SK-MEL-5 (cell line): ENCODE results near the gene C16orf78. TPM values are rescaled to one million over a fixed set of nuclear protein-coding genes. Genes with fewer than 3 reads are reported as not detected.

Experiments
- DNase-seq: peaks from one replicate; pipeline ENCODE4 v3.0.0-alpha.2; 2016; ENCODE audit warnings: low read depth, low spot score
- in situ Hi-C: cut with HindIII; loops from 2 replicates; pipeline ENCODE4 v1.10.0; 2016; ENCODE audit warnings: low sequenced_read_pairs, high pct_unique_total_duplicates, low pct_unique_long_range_greater_than_20kb
- total RNA-seq: library from RNA; depleted of rRNA; stranded (reverse); fragments of >200 nt; shearing (Covaris generic); gene quantifications from 2 replicates; pipeline ENCODE4 v1.2.3, GENCODE V29; 2014

C16orf78 gene
- total RNA-seq, 1 experiment from 2014 or later = not detected

GRCh38 chr16:49411121-49411970 is 37.7 kb downstream of the C16orf78 start:
- no peak for DNase-seq
- in situ Hi-C loops = no loop called here

DNA sequence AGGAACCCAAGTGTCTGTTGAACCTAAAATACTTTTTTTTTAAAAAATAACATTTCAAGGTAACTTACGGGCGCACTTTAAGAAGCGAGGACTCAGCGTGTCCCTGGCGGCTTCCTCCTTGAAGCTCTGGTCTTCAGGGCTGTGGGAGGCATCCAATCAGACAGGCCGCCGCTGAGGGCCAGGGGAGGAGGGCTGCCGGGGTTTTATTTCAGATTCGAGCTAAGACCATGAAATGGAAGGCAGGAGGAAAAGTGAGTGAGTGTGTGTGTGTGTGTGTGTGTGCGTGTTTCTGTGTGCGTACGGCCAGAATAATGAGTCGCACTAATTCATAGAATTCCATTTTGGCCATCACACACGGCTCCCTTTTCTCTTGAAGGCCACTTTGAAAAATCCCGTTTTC is 41.1 kb downstream of the C16orf78 start:
- in situ Hi-C loops = no loop called here

DNA sequence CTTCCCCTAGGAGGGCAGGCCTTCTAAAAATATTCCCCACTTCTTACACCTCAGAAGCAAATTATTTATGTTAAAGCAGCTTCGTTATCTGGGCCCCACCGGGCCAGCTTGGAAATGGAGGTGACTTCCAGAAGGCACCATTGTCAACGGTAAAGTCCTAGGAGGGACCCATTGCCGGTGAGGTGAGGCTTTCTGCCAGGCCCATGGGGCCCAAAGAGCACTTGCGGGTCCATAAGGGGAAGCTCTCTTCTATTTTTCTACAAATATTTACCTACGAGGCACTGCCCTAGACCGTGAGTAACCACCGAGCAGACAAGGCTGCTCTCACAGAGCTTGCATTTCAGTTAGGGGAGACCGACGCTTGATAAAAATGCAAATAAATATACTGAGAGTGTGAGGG is 41.5 kb downstream of the C16orf78 start:
- in situ Hi-C loops = no loop called here
- DNase-seq = no peak

More for the DNA sequence above, 41.1 kb downstream of the C16orf78 start:
- DNase-seq = no peak

DNA sequence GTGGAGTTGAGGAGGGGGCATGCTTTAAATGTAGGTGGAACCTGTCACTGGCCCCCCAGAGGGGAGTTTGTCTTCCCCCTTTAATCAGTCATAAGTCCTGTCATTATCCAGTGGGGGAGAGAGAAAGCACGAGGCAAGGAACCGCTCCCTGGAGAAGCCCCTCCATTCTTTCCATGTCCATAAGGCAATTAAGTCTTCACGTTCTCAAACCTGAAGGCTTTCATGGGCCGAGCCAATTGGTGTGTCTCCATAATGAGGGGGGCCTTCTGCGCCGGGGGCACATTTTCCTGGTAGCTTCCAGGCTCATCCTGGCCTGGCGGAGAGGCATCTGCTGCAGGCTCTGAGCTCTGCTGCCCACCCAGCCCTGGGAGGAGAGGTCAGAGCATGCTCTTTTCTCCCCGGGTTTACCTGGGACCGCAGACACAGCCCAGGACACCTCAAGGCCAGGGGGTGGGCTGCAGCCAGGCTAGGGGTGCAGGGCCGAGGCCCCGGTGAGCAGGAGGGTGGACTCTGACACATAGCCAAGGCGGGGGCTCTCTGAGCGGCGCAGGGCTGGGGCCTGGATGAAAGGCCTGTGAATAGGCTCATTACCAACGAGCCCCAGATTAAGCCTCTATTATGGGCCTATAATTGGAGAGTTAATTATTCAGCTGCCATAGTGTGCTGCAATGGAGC is 42.5 kb downstream of the C16orf78 start:
- in situ Hi-C loops = no loop called here
- no peak for DNase-seq

GRCh38 chr16:49417354-49417753 is 43.8 kb downstream of the C16orf78 start:
- DNase-seq = no peak
- in situ Hi-C loops = no loop called here

- in situ Hi-C loops = no loop called here
- DNase-seq = no peak
Measured at GRCh38 chr16:49419006-49419405, 45.4 kb downstream of the C16orf78 start.

- no peak for DNase-seq
- in situ Hi-C loops = no loop called here
Measured at GRCh38 chr16:49419862-49420261, 46.3 kb downstream of the C16orf78 start.

DNA sequence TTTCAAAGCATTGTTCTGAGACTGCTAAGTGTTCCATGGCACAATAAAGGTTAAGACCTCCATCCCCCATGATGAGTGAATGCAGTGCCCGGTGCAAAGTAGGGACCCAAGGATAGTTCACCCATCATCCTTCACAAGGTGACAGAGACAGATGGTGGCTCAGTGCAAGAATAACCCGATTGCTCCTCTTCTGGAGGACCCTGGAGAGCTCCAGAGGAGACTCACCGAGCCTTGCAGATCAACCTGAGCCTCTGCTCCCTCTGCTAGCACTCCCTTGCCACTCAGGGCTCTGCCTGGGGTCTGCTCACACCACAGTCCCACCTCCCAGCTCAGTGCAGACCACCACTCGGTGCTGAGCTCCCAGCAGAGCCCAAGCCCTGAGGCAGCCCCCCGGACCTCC is 49.3 kb downstream of the C16orf78 start:
- no peak for DNase-seq

DNA sequence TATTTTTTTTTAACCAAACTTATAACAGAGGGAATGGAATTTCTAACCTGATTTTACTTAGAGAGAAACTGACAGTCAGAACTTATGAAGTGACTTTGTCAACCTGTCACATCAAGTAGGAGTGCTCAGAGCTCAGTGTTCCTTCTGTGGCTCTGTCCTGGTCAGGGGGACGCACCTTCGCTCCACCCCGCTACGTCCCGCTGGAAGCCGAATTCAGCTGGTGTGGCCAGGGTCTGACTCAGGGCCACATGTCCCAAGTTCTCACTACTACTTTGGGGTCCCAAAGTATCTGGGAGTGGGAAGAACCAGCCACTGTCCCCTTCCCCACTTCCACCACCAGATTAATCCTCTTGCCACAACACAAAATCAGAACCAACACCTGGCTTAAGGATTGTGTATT is 51.4 kb downstream of the C16orf78 start:
- no peak for DNase-seq
- in situ Hi-C loops = no loop called here

More for the DNA sequence above, 49.3 kb downstream of the C16orf78 start:
- in situ Hi-C loops = no loop called here

GRCh38 chr16:49427771-49428170 is 54.2 kb downstream of the C16orf78 start:
- no peak for DNase-seq
- in situ Hi-C loops = no loop called here

DNA sequence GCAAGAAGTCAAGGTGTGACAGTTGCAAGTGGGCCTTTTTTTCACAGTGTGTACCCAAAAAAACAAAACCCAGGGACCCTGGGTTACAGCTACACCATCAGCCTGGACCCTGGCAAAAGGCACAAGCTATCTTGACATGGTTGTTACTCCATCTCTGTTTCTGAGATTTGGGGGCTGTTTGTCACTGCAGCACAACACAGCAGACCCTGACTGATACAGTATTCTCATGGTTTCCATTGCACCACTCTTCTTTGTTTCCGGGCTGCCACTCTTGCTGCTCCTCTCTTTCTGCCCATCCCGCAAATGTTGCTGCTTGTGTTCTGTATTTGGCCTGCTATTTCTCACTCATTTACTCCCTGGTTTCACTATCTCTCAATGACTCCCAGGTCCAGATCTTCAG is 55.2 kb downstream of the C16orf78 start:
- in situ Hi-C loops = no loop called here
- DNase-seq = no peak

- DNase-seq = no peak
- in situ Hi-C loops = no loop called here
Measured at GRCh38 chr16:49431040-49431439, 57.4 kb downstream of the C16orf78 start.

DNA sequence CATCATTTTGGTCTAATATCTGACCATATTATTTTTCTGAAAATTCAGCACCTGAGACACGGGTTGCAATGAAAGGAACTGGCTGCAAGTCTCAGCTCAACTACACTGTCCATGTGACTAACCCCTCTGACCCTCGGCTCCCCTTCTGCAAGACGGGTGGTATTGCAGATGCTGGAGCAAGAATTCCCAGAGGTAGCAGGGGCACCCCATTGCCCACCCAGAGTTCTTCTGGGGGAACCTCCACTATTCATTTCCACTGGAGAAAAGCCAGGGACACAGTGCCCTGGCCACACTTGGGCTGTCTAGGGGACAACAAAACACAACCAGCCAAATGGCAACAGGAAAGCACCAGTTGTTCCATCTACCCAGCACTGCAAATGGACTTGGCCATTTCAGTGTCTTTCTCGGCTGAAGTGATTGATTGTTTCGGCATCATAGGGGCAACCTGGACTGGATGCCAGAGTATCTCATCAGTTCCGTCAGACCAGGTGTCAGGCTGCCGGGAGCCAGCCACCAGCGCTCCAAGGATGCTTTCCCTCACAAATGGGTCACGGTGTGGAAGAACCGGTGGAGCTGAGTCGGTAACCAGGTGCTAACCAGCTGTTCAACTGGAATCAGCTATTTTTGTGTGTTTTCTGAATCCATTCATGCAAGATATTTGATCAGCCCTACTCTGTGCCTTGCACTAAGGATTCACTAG is 58.1 kb downstream of the C16orf78 start:
- in situ Hi-C loops = no loop called here
- no peak for DNase-seq

GRCh38 chr16:49434733-49435132 is 61.1 kb downstream of the C16orf78 start:
- no peak for DNase-seq
- in situ Hi-C loops = no loop called here

DNA sequence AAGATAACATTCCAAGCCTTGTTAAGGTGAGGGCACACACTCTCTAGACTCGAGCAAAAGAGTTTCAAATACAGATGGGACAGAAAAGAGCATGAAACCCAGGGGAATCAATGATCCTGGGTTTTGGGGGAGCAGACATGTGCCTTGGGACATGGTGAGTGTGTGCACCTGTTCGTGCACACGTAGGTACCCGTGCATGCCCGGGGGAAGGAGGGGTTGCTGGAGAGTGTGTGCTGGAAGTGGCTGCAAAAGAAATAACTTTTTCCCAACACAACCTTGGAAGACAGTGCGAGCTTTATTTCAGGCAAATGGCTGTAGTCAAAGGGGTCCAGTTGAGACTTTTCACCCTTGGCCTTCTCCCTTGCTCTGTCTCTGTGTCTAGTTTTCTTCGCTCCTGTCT is 62.6 kb downstream of the C16orf78 start:
- in situ Hi-C loops = no loop called here

GRCh38 chr16:49437344-49437743 is 63.7 kb downstream of the C16orf78 start:
- no peak for DNase-seq
- in situ Hi-C loops = no loop called here

More for the DNA sequence above, 62.6 kb downstream of the C16orf78 start:
- DNase-seq = no peak

- DNase-seq = peak; percentile 3
- in situ Hi-C loops = no loop called here
Measured at GRCh38 chr16:49439050-49439449, 65.4 kb downstream of the C16orf78 start.

DNA sequence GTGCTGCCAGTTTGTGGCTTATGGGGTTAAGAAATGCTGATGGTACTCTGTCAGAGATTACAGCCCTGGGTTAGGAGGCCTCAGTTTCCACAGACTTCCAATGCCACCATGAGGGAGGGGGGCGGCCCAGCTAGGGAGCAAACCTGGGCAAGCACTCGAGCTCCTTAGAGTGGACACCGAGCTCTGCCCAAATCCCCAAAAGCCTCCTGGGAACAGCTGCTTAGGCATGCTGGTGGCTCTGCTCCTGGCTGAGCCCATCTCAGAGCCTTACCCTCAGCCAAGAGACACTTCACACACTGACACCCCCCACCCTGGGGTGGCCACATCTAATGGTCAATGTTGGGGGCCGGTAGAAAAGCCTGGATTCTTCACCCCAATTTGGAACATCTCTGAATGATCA is 66.1 kb downstream of the C16orf78 start:
- DNase-seq = no peak
- in situ Hi-C loops = no loop called here
